NCI-H1105 treated with DMSO at 0.1 percent for 48 hours (cell line): ENCODE measurements around the gene TUBB4A.
A peak's percentile ranks its signal among the peaks of the same experiment; 100 is the strongest.

ENCODE experiments used
- DNase-seq: peaks from one replicate; lab custom pipeline; 2025; lab: John Stamatoyannopoulos, UW

Gene TUBB4A

DNA sequence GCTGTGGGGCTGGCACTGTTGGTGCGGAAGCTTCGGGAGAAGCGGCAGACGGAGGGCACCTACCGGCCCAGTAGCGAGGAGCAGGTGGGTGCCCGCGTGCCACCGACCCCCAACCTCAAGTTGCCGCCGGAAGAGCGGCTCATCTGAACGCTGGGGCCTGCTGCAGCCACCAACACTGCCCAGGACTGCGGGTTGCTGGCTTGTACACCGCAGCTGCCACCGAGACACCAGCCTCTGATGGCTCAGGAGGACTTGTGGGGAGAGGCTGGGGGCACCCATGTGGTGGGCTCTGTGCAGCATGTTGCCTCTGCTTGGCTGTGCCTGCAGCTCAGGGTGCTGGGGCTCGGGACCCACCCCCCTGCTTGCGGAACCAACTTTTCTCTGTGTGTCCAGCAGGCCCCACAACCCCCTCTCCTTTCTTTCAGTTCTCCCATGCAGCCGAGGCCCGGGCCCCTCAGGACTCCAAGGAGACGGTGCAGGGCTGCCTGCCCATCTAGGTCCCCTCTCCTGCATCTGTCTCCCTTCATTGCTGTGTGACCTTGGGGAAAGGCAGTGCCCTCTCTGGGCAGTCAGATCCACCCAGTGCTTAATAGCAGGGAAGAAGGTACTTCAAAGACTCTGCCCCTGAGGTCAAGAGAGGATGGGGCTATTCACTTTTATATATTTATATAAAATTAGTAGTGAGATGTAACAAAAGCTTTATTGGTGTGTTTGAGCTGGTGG is 35.4 kb downstream of the TUBB4A start:
- DNase-seq = no peak

DNA sequence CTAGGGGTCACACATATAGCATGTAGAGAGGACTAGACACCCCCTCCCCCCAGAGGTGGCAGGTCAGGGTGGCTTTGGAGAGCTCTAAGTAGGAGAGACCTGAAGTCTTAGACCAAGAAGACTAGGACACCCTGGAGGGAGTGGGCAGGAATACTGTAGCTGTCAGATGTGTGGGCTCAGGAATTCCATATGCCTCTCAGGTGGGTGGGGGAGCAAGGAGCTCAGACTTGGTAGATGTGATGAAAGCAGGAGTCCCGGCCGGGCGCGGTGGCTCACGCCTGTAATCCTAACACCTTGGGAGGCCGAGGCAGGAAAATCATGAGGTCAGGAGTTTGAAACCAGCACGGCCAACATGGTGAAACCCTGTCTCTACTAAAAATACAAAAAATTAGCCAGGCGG is 36.4 kb downstream of the TUBB4A start:
- DNase-seq = no peak

DNA sequence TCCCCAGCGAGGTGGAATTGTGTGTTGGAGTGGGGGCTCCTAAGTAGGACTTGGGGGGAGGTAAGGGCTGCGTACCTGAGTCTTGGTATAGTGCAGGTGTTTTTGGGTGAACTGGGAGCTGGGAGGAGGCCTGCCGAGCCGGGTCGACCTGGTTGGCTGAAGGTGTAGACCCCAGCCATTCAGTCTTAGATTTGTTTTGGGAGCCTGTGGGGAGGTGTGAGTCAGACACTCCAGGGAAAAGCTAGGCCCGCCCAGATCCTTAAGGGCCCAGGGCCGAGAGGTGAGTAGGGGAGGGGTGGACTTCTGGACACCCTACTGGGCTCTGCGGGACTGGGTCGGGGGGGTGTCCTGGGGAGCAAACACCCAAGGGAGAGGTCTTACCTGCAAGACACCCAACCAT is 37.1 kb downstream of the TUBB4A start:
- DNase-seq = no peak

DNA sequence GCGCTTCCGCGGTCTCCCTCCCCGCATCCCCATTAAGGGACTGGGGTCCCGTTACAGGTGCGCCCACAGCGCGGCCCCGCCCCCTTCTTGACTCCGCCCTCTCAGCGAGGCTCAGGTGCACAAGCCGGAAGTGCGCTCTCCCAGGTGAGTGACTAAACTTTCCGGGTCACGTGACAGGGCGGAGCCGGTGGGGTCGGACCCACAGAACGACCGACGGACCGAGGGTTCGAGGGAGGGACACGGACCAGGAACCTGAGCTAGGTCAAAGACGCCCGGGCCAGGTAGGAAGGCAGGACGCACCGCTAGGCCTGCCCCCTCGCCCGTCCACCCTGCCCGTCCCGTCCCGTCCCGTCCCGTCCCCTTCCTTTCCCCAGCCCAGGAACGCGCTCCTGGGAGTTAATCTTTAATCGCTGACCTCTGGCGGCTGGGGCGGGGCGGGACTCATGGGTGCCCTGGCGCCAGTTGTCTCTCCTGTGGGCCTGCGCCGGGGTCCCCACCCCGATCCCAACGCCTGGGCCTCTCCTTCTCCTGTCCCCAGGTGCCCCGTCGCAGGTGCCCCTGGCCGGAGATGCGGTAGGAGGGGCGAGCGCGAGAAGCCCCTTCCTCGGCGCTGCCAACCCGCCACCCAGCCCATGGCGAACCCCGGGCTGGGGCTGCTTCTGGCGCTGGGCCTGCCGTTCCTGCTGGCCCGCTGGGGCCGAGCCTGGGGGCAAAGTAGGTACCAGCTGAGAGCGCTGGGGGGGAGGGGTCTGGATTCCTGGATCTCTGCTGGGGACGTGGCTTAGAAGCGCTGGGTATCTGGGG is 37.8 kb downstream of the TUBB4A start, which contains the start of gene CRB3:
CRB3 (plus strand) TSS at position 202 of the 804 bp plus-strand sequence; CDS start at position 633, 431 bp downstream.
- DNase-seq = peak; percentile 85

DNA sequence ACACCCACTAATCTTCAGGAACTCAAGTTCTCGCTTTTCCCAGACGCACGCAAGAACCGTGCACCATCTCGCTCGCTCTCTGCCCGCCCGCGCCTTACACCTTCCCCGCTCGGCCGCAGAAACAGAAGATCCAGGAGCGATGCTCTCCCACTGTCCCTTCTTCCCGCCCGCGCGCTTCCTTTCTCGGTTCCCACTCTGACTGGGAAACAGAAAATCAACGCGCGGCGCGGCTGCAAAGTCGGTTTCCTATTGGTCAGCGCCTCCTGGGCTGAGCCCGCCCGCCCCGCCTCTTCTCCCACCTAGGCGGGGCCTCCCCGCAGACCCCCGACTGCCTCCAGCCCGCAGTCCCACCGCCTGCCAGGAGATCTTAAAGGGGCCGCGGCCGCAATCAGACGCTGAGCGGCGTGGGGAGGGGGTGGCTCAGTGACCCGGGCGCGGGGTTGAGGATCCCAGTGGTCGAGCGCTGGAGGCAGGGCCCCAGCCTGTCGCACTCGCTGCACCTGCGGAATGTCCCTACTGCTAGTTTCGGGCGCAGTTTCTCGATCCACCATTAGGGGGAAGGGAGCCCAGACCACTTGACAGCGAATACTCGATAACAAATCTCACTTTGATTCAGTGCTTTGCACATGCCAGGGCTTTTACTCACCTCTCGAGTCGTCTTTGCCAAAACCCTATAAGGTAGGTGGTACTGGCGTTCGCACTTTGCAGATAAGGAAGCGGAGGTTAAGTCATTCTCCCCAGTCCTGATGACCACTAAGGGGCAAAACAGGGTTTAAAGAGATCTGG is 41.8 kb downstream of the TUBB4A start:
- DNase-seq = peak; percentile 96

DNA sequence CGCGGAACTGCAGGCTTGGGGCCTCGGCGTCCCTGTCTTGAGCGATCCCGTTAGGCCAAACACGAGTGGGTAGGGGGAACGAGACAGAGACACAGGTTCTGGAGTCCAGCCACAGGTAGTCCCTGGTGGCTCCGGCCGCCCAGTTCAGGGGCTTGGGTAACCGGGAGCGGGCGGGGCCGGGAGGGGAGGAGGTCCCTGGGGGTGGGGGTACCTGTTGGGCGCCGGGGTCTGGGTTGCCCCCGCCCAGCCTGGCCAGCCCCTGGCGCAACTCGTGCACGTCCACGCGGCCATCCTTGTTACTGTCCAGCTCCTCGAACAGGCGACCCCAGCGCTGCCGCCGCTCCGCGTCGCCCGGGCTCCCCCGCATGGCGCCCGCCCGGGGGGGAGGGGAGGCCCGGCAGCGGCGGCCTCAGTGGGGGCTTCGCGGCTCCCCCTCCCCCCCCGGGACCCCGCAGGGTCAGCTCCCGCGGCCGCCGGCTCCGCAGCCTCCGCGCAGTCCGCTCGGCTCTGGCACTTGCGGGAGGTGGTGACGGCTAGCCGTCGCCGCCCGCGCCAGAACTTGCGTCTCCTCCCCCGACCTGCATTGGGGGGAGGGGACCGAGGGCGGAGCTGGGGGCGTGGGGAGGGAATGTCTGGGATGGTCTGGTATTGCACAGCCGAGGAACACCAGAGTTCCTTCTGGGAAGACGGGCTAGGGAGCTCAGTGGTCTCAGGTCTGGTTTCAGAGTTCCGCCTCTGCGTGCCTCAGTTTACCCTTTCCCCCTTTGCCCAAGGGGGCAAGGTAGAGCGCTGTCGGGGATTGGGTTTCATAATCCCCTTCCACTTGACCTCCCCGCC is 42.6 kb downstream of the TUBB4A start, which contains the start of gene SLC25A23:
SLC25A23 (minus strand) TSS at position 531 of the 837 bp plus-strand sequence; CDS start at position 367, 164 bp downstream.
- peak; percentile 31 for DNase-seq

DNA sequence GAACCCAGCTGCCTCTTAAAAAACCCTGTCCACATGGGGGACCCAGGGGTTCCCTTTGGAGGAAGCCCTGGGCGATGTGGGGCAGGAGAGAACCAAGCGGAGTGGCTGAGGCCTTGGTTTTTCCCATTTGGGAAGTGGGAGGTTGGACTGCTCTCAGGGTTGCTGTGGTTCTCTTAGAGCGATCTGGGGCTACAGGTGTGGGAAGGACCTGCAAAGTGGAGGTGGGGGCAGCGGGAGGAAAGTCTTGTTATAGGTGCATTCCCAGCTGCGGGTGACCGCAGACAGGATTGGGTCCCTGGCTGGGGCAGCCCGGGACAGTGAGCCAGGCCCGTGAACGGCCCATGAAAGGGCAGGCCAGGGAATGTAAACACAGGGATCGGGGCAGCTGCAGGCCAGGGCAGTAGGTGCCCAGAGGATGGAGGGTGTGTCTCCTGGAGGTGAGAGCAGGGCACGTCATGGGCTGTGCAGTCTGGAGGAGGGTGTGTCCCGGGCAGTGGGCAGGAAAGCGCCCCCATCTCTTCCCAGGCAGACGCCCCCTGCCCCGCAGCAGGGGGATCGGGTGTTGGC is 43.3 kb downstream of the TUBB4A start:
- DNase-seq = no peak

DNA sequence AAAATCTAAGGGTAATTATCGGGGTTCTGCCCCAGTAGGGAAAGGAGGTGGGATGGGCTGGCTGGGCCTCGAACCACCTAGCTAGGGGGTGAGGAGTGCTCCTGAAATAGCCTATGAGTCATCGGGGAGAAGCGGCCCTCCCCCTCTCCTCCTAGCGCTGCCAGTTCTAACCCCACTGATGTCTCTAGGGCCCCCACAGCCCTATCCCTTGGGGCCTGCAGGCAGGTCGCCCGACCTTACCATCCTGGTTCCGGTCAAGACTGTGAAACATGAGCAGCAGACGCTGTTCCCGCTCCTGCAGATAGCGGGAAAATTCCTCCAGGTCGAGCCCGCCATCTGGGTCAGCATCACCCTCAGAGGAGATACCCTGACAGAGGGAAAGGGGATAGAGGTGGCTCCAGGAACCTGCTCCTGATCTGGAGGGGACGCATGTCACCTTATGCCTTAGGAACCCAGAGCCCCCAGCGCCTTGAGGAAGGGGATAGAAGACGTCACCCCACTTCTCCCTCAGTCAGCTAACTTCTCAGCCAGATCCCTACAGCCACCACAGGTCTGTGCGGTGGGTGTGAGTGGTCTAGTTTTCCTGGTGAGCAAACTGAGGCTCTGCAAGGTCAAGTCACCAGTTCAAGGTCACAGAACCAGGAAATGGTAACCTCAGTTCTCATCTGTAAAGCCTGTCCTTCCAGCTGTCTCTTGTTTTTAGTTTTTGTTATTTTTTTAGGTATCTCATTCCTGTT is 44.0 kb downstream of the TUBB4A start:
- no peak for DNase-seq

DNA sequence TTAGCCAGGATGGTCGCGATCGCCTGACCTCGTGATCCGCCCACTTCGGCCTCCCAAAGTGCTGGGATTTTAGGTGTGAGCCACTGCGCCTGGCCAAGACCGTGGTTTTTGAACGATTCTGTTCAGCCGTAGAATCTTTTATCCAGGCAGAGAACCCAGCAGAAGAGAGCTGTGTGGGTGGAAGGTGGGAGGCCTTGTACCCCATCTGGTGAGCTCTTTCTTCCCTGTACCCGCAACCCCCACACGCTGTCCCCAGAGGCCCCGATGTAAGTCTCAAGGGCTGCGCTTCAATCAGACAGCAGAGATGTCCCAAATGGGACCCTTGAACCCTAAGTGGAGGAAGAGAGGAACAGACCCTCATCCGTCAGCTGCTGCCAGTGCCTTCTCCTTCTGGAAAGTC is 46.2 kb downstream of the TUBB4A start:
- DNase-seq = no peak

DNA sequence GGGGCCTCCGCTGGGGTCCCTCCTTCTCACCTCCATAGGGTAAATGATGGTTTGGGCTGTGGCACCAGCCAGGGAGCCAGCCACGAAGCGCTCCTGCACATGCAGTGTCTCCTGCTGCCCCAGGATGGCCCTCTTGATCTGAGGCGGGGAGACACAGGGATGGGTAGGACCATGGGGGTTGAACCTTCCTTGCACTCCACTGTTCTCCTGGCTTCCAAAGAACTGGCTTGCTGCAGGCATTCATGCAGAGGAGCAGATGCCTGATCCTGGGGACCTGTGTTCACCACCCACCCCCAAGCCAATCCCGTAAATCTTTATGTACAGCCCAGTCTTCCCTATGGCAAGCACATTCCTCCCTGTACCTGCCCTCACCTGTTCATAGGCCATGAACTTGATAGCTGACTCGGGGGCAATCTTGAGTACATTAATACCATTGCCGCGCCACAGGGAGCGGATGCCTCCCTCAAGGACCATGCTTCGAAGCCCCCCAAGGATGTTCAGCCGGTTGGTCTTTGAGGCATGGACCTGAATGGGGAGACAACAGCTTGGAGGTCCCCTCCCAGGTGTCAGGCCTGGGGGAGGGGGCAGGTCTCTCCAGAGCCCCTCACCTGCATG is 48.1 kb downstream of the TUBB4A start:
- DNase-seq = no peak

DNA sequence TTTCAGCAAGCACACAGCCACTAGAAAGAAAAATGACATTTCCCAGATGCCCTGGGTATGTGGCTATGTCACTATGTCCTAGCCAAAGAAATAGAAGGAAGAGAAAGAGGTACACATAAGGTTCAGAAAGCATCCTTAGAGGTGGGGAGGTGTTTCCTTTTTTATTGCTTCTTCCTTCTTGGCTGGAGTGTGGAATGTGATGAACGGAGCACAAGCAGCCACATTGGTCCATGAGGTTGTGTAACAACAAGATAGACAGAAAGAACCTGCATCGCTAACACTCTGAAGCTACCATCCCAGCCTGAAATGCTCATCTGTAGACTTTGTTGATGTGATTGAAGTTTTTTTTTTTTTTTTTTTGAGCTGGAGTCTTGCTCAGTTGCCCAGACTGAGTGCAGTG is 49.2 kb downstream of the TUBB4A start:
- no peak for DNase-seq

DNA sequence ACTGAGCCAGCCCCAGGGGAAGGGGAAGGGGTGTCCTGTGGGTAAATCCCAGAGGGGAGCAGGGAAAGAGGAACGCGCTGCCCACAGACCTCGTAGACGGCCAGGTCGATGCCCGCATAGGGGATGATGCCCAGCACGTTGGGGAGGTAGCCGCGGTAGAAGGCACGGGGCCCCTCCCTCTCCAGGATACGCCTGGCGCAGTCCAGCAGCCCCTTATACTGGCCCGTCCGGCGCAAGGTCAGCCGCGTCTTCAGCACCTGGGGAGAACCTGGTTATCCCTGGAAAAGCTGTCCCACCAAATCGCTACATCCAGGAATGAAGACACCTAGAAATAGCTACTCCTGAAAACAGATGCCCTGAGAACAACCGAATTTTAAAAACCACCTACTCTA is 49.9 kb downstream of the TUBB4A start:
- no peak for DNase-seq

DNA sequence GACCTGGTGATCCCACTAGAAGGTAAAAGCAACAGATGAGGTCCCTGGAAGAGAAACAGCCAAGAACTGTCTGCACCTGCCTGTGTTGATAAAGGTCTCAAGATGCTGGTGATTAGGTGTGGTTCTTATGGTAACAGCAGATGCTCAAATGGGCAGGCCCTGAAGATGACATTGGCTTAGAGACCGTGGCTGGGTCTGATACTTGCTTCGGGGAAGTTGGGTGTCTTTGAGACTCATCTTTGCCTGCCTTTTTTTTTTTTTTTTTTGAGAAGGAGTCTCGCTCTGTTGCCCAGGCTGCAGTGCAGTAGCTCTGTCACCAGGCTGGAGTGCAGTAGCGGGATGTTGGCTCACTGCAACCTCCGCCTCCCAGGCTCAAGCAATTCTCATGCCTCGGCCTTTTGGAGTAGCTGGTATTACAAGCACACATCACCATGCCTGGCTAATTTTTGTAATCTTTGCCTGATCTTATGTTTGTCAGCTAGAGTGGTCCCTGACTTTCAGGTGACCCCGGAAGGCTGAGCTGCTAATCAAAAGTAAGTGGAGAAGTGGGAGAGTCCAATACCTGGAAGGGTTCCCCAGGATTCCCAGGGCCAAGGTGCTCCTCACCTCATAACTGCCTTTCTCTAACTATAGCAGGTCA is 50.4 kb downstream of the TUBB4A start:
- DNase-seq = no peak

DNA sequence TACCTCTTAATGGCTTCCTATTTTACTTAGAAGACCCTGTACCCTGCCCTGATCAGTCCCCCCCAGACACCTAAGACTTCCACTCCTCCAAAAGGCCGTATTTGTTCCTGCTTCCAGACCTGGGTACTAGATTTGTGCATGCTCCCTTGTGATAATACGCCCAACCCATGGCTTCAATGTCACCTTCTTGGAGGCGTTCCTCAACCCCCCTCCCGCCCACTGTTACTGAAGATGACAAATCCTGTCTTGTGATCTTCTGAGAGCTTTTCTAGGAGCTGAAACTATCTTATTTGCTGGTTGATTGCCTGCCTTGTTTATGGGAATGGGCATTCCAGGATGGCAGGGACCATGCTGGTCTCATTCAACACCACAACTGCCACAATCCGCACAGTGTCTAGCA is 51.9 kb downstream of the TUBB4A start:
- no peak for DNase-seq

DNA sequence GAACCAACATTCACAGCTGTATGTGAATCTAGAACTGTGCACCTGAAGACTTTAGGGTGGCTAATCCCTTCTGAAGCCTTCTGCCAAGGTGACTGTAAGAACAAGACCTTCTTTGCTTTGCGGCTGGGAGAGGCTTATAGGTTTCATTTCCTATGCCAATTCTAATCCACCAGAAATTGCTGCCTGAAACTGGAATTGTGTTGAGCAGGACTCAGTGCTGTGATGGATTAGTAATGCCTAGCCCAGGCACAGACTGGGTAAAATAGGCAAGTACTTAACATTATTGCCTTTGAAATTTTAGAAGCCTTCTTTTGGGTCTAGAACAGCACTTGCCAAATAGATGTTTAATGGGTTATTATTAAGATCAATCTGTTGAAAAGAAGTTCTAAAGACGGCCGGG is 54.1 kb downstream of the TUBB4A start:
- DNase-seq = no peak

DNA sequence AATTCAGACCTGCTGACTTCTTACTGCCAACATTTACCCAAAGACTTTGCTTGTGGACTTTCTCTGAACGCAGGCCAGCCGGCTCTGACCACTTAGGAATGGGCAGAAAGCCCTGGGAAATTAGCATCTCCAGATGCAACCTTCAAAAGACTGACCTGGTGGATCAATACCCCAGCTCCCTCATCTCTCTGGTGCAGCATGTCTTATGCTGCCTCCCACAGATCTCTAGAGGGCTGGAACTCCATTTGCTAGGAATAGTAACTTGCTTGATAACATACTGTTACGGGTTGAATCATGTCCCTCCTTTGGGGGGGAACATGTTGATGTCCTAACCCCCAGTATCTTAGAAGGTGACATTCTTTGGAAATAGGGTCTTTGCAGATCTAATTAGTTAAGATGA is 55.7 kb downstream of the TUBB4A start:
- no peak for DNase-seq
